ENCODE measurements around the gene RNF208. TPM values are rescaled to one million over a fixed set of nuclear protein-coding genes. Genes with fewer than 3 reads are reported as not detected.

Gene RNF208
- total RNA-seq, 2 donors from 2014 or later = 10.5 to 15.6 TPM

DNA sequence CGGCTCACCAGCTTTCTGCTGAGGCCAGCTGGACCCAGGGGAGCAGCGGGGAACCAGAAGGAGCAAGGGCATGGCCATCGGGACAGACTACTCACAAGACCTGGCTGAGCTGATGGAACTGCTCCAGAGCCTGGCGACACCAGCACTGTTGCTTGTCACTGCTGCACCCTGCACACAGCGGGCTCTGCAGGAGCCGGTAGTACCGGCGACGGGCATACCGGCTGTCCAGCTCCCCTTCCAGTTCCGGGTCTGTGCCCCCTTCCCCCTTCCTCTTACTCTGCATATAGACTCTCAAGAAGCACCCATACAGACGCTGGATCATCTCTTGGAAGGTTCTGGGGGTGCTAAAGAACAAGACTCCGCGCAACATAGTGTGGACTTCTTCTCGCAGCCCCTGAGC lies 34.7 kb downstream of the RNF208 start:
- peak overlapping the region; percentile 83 for H3K4me3 Mint-ChIP-seq
- no peak overlapping the region for H3K27ac ChIP-seq (ENCODE audit: low read depth, low read length)

DNA sequence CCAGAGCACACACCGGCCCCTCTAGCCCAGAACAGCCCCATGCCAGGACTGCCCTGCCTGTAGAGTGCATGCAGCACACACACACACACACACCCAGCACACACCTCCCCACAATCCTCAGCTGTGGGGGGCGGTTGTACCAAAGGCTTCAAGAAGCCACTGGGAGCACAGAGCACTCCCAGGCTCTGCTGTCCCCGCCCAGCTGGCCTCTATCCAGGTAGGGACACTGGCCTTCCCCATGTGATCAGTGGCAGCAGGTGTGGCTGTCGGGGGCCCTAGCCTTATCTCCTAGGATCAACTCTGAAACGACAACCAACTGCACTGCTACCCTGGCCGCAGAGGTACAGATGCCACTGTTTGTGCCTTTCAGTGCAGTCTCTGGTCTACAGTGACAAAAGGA lies 35.7 kb downstream of the RNF208 start:
- Histone ChIP-seq H3K9ac (ENCODE audit: extremely low read depth, low read length, poor library complexity, severe bottlenecking) (no peak overlapping the region), H3K36me3 (ENCODE audit: control insufficient read depth, insufficient read depth, low read length) (peaks cover 30% of the 10 kb centered on the region), H3K9me3 (ENCODE audit: control insufficient read depth, low read length) (no peaks in the 10 kb centered on the region), H3K27me3 (ENCODE audit: control insufficient read depth, insufficient read depth, low read length, poor library complexity, severe bottlenecking) (no peaks in the 10 kb centered on the region), H3K27ac (ENCODE audit: low read depth, low read length) (no peak overlapping the region), H3K4me1 (ENCODE audit: control insufficient read depth, insufficient read depth, low read length) (peaks cover 23% of the 10 kb centered on the region), H3K4me3 (ENCODE audit: low read length) (no peak overlapping the region)
- H3K27ac Mint-ChIP-seq = no peak overlapping the region
- peak overlapping the region; percentile 83 for H3K4me3 Mint-ChIP-seq
- peaks cover 23% of the 10 kb centered on the region for H3K36me3 Mint-ChIP-seq (ENCODE audit: low read depth)
- no peak for DNase-seq
- no peaks in the 10 kb centered on the region for H3K9me3 Mint-ChIP-seq
- no peaks in the 10 kb centered on the region for H3K27me3 Mint-ChIP-seq (ENCODE audit: insufficient read depth)
- peaks cover 19% of the 10 kb centered on the region for H3K4me1 Mint-ChIP-seq
- no peak for TF ChIP-seq CTCF (conservative IDR thresholded peaks at IDR 0.05)
- 87% methylated on average over 5 to 6 of the region's 6 CpGs for whole genome bisulfite sequencing, 2 experiments (ENCODE audit: insufficient coverage in 1 of 2, insufficient read length in 1 of 2)

More for the DNA sequence above, 34.7 kb downstream of the RNF208 start:
- Histone ChIP-seq H3K9me3 (ENCODE audit: control insufficient read depth, low read length) (no peaks in the 10 kb centered on the region), H3K9ac (ENCODE audit: extremely low read depth, low read length, poor library complexity, severe bottlenecking) (peak overlapping the region; percentile 69), H3K4me3 (ENCODE audit: low read length) (peak overlapping the region; percentile 91), H3K27me3 (ENCODE audit: control insufficient read depth, insufficient read depth, low read length, poor library complexity, severe bottlenecking) (no peaks in the 10 kb centered on the region), H3K36me3 (ENCODE audit: control insufficient read depth, insufficient read depth, low read length) (peaks cover 32% of the 10 kb centered on the region), H3K4me1 (ENCODE audit: control insufficient read depth, insufficient read depth, low read length) (peaks cover 23% of the 10 kb centered on the region)
- WGBS, 2 experiments (ENCODE audit: insufficient coverage in 1 of 2, insufficient read length in 1 of 2) = 91 to 94% methylated on average over 8 to 15 of the region's 15 CpGs
- H3K9me3 Mint-ChIP-seq = no peaks in the 10 kb centered on the region
- DNase-seq = no peak
- H3K27ac Mint-ChIP-seq = peak overlapping the region; percentile 92
- no peaks in the 10 kb centered on the region for H3K27me3 Mint-ChIP-seq (ENCODE audit: insufficient read depth)
- no peak for TF ChIP-seq CTCF (conservative IDR thresholded peaks at IDR 0.05)
- peaks cover 19% of the 10 kb centered on the region for H3K4me1 Mint-ChIP-seq
- H3K36me3 Mint-ChIP-seq (ENCODE audit: low read depth) = peaks cover 19% of the 10 kb centered on the region

- H3K27ac ChIP-seq (ENCODE audit: low read depth, low read length) = no peak overlapping the region
- no peaks in the 10 kb centered on the region for H3K27me3 ChIP-seq (ENCODE audit: control insufficient read depth, insufficient read depth, low read length, poor library complexity, severe bottlenecking)
- Mint-ChIP-seq H3K9me3 (no peaks in the 10 kb centered on the region), H3K27me3 (ENCODE audit: insufficient read depth) (no peaks in the 10 kb centered on the region), H3K36me3 (ENCODE audit: low read depth) (peaks cover 21% of the 10 kb centered on the region), H3K4me3 (peak overlapping the region; percentile 83), H3K4me1 (peaks cover 19% of the 10 kb centered on the region), H3K27ac (no peak overlapping the region)
- H3K4me3 ChIP-seq (ENCODE audit: low read length) = no peak overlapping the region
- 96 to 97% methylated on average over 10 to 19 of the region's 19 CpGs for WGBS, 2 experiments (ENCODE audit: insufficient coverage in 1 of 2, insufficient read length in 1 of 2)
- TF ChIP-seq CTCF (conservative IDR thresholded peaks at IDR 0.05) = no peak
- no peak overlapping the region for H3K9ac ChIP-seq (ENCODE audit: extremely low read depth, low read length, poor library complexity, severe bottlenecking)
- no peak for DNase-seq
- H3K9me3 ChIP-seq (ENCODE audit: control insufficient read depth, low read length) = no peaks in the 10 kb centered on the region
- H3K36me3 ChIP-seq (ENCODE audit: control insufficient read depth, insufficient read depth, low read length) = peaks cover 30% of the 10 kb centered on the region
- peaks cover 23% of the 10 kb centered on the region for H3K4me1 ChIP-seq (ENCODE audit: control insufficient read depth, insufficient read depth, low read length)
These were observed 36.1 kb downstream of the RNF208 start for GRCh38 chr9:137185921-137186320.

All from endodermal cell (in vitro differentiated cells).